Colonic mucosa (tissue), 4 donors: ENCODE data around the gene ISG20L2. TPM values are rescaled to one million over a fixed set of nuclear protein-coding genes. Genes with fewer than 3 reads are reported as not detected.

Experiments
- DNase-seq: peaks from one replicate; pipeline ENCODE4 v3.0.0-alpha.2; 2020
- H3K27ac ChIP-seq: fragments of 200-600 bp; one replicate; pipeline ENCODE4 v1.8.0; 2021
- H3K27me3 ChIP-seq: fragments of 200-600 bp; one replicate; pipeline ENCODE4 v1.8.0; 2021
- H3K36me3 ChIP-seq: fragments of 200-600 bp; one replicate; pipeline ENCODE4 v1.8.0; 2021
- H3K4me1 ChIP-seq: fragments of 200-600 bp; one replicate; pipeline ENCODE4 v1.8.0; 2021; ENCODE audit warnings: mild to moderate bottlenecking
- H3K4me3 ChIP-seq: fragments of 200-600 bp; one replicate; pipeline ENCODE4 v1.8.0; 2021
- H3K9ac ChIP-seq, 2 donors: one replicate each; pipeline ENCODE4 v1.7.0; 2013; ENCODE audit warnings: control low read depth in 2 of 2, low read depth in 2 of 2, low read length in 2 of 2
- H3K9me3 ChIP-seq: fragments of 200-600 bp; one replicate; pipeline ENCODE4 v1.8.0; 2021
- intact Hi-C: fragments of 100-400 bp; cut with DNase I; formaldehyde crosslinking; loops from one replicate; pipeline ENCODE4 v1.14.1; 2022
- total RNA-seq, 2 donors: library from RNA; stranded (reverse); fragmentation: NEBNext Ultra II Directional in 1 of 2; extraction: Animal tissue kit (Norgen Biotek cat#: 25700) in 1 of 2; gene quantifications; one replicate each; pipeline ENCODE4 v1.2.1, GENCODE V29; 2021
- TF ChIP-seq, protein P1 (sequence below): fragments of 200-600 bp; IDR thresholded peaks from one replicate; pipeline ENCODE4 v1.8.0; 2022; ENCODE audit warnings: antibody characterized with exemption, mild to moderate bottlenecking
- donor health status: healthy.
- donor health status: DM: no; HTN: no; CAD: no.
- donor health status: DM: no; HTN: no; CAD: no.

ISG20L2 gene, protein sequence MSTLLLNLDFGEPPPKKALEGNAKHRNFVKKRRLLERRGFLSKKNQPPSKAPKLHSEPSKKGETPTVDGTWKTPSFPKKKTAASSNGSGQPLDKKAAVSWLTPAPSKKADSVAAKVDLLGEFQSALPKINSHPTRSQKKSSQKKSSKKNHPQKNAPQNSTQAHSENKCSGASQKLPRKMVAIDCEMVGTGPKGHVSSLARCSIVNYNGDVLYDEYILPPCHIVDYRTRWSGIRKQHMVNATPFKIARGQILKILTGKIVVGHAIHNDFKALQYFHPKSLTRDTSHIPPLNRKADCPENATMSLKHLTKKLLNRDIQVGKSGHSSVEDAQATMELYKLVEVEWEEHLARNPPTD
- total RNA-seq = 10 to 100 TPM; 23.4 to 30.0 TPM

DNA sequence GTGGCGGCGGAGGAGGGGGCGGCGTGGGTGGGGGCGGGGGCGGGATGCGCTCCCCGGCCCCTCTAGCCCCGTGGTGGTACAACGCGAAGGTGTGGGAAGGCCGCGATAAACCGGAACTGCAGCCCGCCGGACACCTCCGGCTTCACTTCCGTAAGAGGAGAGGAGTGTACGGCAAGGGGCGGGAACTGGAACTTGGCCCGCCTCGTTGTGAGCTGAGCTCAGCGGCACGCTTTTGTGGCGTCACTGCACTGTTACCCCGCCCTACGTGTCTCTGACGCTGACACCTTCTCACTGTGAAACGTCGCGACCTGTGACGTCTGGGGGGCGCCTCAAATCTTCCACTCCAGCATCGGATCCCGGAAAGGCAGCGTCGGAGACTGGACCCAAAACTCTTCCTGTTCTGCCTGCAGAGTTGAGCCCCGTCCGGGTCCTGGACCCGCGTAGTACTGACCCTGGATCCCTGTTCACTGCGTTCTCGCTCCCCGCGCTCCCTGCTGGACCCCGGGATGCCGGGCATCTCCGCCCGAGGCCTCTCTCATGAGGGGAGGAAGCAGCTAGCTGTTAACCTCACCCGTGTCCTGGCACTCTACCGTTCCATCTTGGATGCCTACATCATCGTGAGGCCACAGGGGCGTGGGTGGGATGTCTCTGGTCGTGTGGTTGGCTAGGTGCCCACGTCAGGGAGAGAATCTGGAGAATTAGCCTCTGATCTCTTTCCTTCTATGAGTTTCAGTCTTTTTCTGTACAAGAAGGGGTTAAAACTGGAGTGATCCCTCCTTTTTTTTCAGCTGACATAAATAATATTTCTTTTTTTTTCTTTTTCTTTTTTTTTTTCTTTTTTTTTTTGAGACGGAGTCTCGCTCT, at the start of gene ISG20L2:
TSS of gene ISG20L2 (minus strand) at position 168 of the 864 bp plus-strand sequence. CDS start 1,114 bp downstream, outside the sequence.
- Histone ChIP-seq H3K9me3 (no peaks in the 10 kb centered on the region), H3K9ac (peak within 1 kb of the TSS; percentile 89 to 97), H3K27me3 (no peaks in the 10 kb centered on the region), H3K4me1 (peaks cover 28% of the 10 kb centered on the region), H3K4me3 (peak within 1 kb of the TSS; percentile 89), H3K36me3 (no peaks in the 10 kb centered on the region), H3K27ac (peak within 1 kb of the TSS; percentile 91)
- TF ChIP-seq, protein P1, sequence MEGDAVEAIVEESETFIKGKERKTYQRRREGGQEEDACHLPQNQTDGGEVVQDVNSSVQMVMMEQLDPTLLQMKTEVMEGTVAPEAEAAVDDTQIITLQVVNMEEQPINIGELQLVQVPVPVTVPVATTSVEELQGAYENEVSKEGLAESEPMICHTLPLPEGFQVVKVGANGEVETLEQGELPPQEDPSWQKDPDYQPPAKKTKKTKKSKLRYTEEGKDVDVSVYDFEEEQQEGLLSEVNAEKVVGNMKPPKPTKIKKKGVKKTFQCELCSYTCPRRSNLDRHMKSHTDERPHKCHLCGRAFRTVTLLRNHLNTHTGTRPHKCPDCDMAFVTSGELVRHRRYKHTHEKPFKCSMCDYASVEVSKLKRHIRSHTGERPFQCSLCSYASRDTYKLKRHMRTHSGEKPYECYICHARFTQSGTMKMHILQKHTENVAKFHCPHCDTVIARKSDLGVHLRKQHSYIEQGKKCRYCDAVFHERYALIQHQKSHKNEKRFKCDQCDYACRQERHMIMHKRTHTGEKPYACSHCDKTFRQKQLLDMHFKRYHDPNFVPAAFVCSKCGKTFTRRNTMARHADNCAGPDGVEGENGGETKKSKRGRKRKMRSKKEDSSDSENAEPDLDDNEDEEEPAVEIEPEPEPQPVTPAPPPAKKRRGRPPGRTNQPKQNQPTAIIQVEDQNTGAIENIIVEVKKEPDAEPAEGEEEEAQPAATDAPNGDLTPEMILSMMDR = no peak
- intact Hi-C loops = loop anchor here (5.0 kb wide), 1 partner anchor 38 kb away; the partner anchor contains the start of gene PRCC
- DNase-seq = peak; percentile 96

GRCh38 chr1:156777573-156777972, 49.0 kb upstream of the ISG20L2 start:
- H3K4me3 ChIP-seq = no peak overlapping the region
- no peak overlapping the region for H3K9ac ChIP-seq
- no peak overlapping the region for H3K27ac ChIP-seq
- H3K4me1 ChIP-seq = no peaks in the 10 kb centered on the region
- no peak for DNase-seq
- no peaks in the 10 kb centered on the region for H3K27me3 ChIP-seq
- H3K36me3 ChIP-seq = no peaks in the 10 kb centered on the region
- H3K9me3 ChIP-seq = no peaks in the 10 kb centered on the region
- intact Hi-C loops = no loop called here
- TF ChIP-seq, protein P1 = no peak

DNA sequence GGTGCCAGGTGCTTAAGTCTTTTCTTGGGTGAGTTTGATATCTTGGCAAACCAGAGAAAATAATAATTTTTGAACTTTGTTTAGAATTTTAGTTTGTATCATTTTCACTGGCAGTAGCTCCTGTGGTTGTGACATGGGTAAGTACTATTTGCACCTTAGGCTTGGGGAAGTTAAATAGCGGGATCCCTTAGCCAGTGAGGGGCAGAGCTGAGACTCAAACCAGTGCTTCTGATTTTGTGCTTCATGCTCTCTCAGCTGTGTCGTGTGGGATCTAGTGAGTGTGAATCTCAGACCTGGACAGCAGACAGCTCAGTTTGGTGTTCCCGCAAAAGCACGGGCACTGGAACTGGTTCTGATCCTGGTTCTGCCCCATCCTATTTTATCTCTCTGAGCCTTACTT, 48.4 kb upstream of the ISG20L2 start:
- no peak overlapping the region for H3K4me3 ChIP-seq
- no peaks in the 10 kb centered on the region for H3K4me1 ChIP-seq
- intact Hi-C loops = no loop called here
- TF ChIP-seq, protein P1 = no peak
- no peak overlapping the region for H3K27ac ChIP-seq
- H3K9me3 ChIP-seq = no peaks in the 10 kb centered on the region
- H3K27me3 ChIP-seq = no peaks in the 10 kb centered on the region
- H3K36me3 ChIP-seq = no peaks in the 10 kb centered on the region
- no peak for DNase-seq
- H3K9ac ChIP-seq = no peak overlapping the region

GRCh38 chr1:156775799-156776198, 47.2 kb upstream of the ISG20L2 start:
- no peaks in the 10 kb centered on the region for H3K27me3 ChIP-seq
- TF ChIP-seq, protein P1 = no peak
- no peak overlapping the region for H3K27ac ChIP-seq
- H3K9ac ChIP-seq = no peak overlapping the region
- no peak overlapping the region for H3K4me3 ChIP-seq
- H3K9me3 ChIP-seq = no peaks in the 10 kb centered on the region
- no peaks in the 10 kb centered on the region for H3K4me1 ChIP-seq
- H3K36me3 ChIP-seq = peaks cover 3% of the 10 kb centered on the region
- intact Hi-C loops = no loop called here
- DNase-seq = no peak

DNA sequence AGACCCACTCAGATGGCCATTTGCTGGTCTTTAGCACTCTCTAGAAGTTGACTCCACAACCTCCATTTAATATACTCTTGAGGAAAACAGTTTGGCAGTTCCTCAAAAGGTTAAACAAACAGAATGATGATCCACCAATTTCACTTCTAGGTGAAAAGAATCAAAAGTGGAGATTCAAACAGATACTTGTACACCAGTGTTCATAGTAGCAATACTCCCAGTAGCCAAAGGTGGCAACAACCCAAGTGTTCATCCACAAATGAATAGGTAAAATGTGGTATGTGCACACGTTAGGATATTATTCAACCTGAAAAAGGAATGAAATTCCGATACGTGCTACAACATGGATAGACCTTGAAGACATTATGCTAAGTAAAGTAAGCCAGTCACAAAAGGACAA, 45.0 kb upstream of the ISG20L2 start:
- no peak overlapping the region for H3K4me3 ChIP-seq
- TF ChIP-seq, protein P1 = no peak
- H3K27me3 ChIP-seq = no peaks in the 10 kb centered on the region
- H3K9ac ChIP-seq = no peak overlapping the region
- H3K27ac ChIP-seq = no peak overlapping the region
- H3K4me1 ChIP-seq = peaks cover 12% of the 10 kb centered on the region
- peaks cover 3% of the 10 kb centered on the region for H3K36me3 ChIP-seq
- H3K9me3 ChIP-seq = no peaks in the 10 kb centered on the region
- DNase-seq = no peak
- intact Hi-C loops = loop anchor here (5.0 kb wide), 1 partner anchor 36 kb away; no protein-coding TSS in a partner anchor
